A673 (cell line): ENCODE measurements around the gene CEP97. TPM values are rescaled to one million over a fixed set of nuclear protein-coding genes. Genes with fewer than 3 reads are reported as not detected.

ENCODE experiments used
- BruUV-seq: library from RNA; stranded (reverse); fragments of 400-500 nt; replicated peaks from 2 replicates; lab custom pipeline; 2021; lab: Mats Ljungman, UMichigan
- CTCF ChIA-PET: fragments of 300-600 bp; sonication (Branson Sonifier 250); formaldehyde crosslinking; loops from one replicate; lab custom pipeline; 2022; ENCODE audit warnings: antibody characterized with exemption; lab: Charles Lee
- POLR2A ChIA-PET: fragments of 300-600 bp; sonication (Branson Sonifier 250); formaldehyde crosslinking; loops from one replicate; lab custom pipeline; 2022; ENCODE audit warnings: antibody characterized with exemption; ENCODE audit not compliant: low non-redundant PET; lab: Charles Lee
- DNase-seq: peaks from one replicate; pipeline ENCODE4 v3.0.0-alpha.2; 2015; ENCODE audit warnings: low spot score
- H3K27ac ChIP-seq: fragments of 200-600 bp; sonication (generic); 2 replicates; pipeline ENCODE4 v1.5.1; 2016; ENCODE audit warnings: mixed run types, low read depth, mild to moderate bottlenecking, mixed read lengths, antibody characterized with exemption, low read length; ENCODE audit not compliant: poor library complexity, severe bottlenecking
- H3K27me3 ChIP-seq: fragments of 200-600 bp; sonication (generic); replicated peaks from 2 replicates; pipeline ENCODE4 v1.6.1; 2017; ENCODE audit warnings: mixed run types, low read depth, mild to moderate bottlenecking, mixed read lengths, antibody characterized with exemption, low read length; ENCODE audit not compliant: insufficient read depth, poor library complexity
- H3K36me3 ChIP-seq: fragments of 200-600 bp; sonication (generic); 2 replicates; pipeline ENCODE4 v1.6.1; 2016; ENCODE audit warnings: mixed run types, mild to moderate bottlenecking, mixed read lengths, antibody characterized with exemption, low read length; ENCODE audit not compliant: insufficient read depth, poor library complexity, severe bottlenecking
- H3K4me1 ChIP-seq: fragments of 200-600 bp; sonication (generic); 2 replicates; pipeline ENCODE4 v1.6.1; 2017; ENCODE audit warnings: mixed run types, mild to moderate bottlenecking, mixed read lengths, antibody characterized with exemption, low read length; ENCODE audit not compliant: insufficient read depth, poor library complexity, severe bottlenecking
- H3K4me3 ChIP-seq: fragments of 200-600 bp; sonication (generic); 2 replicates; pipeline ENCODE4 v1.5.1; 2016; ENCODE audit warnings: low read depth, mixed run types, mild to moderate bottlenecking, mixed read lengths, low read length; ENCODE audit not compliant: poor library complexity, severe bottlenecking
- H3K9me3 ChIP-seq: fragments of 200-600 bp; sonication (generic); 2 replicates; pipeline ENCODE4 v1.6.1; 2016; ENCODE audit warnings: mixed run types, low read depth, mild to moderate bottlenecking, mixed read lengths, antibody characterized with exemption, low read length; ENCODE audit not compliant: poor library complexity, severe bottlenecking
- EZH2 ChIP-seq: fragments of 200-600 bp; sonication (generic); IDR thresholded peaks from 2 replicates; pipeline ENCODE4 v1.6.1; 2017; ENCODE audit warnings: borderline replicate concordance, low read depth, mild to moderate bottlenecking, mixed read lengths, antibody characterized with exemption, low read length; ENCODE audit not compliant: poor library complexity, severe bottlenecking
- intact Hi-C: fragments of 100-400 bp; cut with micrococcal nuclease; formaldehyde crosslinking; loops from one replicate; pipeline ENCODE4 v1.10.0; 2022; ENCODE audit not compliant: unreplicated experiment
- total RNA-seq: library from RNA; stranded (reverse); gene quantifications from 2 replicates; pipeline ENCODE4 v1.2.3, GENCODE V29; 2021
- TF ChIP-seq, protein P1 (sequence below): fragments of 300-800, 200-600 bp; sonication (generic); conservative IDR thresholded peaks from 2 replicates; pipeline ENCODE4 v1.5.1; 2017; ENCODE audit warnings: low read depth, mild to moderate bottlenecking, antibody characterized with exemption, low read length, moderate library complexity, mixed read lengths

CEP97 gene
- total RNA-seq, 1 experiment from 2014 or later: 19.7 TPM

DNA sequence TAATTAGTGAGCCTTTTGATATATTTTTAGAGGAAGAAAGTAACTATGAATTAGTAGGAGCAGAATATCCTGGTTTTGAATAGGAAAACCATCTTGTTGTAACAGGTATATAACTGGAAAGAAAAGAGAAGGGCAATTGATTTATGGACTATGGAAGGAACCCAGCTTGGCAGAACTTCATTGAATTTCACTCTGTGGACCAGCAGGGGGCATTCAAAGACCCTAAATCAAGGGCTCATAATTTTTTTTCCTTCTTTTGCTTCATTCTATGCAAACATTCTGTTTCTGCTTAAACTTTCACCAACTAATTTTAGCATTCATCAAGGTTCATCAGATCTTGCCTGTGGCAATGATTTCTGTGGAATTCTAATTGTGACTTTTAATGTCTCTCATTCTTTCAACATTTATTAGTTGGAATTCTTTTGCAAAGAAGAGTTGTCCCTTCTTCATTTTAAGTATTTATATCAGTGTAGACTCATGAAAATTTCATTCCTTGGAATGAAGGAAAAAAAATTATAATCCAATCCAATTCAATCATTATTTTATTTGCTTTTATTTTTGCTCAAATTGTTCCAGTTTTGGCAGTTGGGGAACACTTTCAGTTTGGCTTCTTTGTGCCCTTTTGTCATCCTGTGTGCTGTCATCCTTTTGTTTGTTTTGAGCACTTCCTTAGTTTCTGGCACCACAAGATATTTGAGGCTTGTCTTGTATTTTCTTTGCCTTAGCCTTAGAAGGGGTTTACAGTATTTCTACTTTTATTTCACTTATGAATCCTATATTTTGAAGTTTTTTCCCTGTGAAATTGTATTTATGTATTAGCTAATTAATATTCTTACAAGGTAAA, 85.0 kb downstream of the CEP97 start:
- peak overlapping the region; percentile 26 for H3K27ac ChIP-seq
- ChIA-PET CTCF (interaction anchor here (1.6 to 4.0 kb wide), 2 partner anchors 416 to 727 kb away, joined by 8 to 30 read pairs; no protein-coding TSS in a partner anchor), POLR2A (interaction anchor here (0.6 kb wide), 1 partner anchor 85 kb away, joined by 3 read pairs; no protein-coding TSS in a partner anchor)
- no peaks in the 10 kb centered on the region for H3K27me3 ChIP-seq
- intact Hi-C loops: loop anchor here (5.0 to 10.0 kb wide), 2 partner anchors 275 to 718 kb away; no protein-coding TSS in a partner anchor
- TF ChIP-seq EZH2: no peak
- TF ChIP-seq, protein P1, sequence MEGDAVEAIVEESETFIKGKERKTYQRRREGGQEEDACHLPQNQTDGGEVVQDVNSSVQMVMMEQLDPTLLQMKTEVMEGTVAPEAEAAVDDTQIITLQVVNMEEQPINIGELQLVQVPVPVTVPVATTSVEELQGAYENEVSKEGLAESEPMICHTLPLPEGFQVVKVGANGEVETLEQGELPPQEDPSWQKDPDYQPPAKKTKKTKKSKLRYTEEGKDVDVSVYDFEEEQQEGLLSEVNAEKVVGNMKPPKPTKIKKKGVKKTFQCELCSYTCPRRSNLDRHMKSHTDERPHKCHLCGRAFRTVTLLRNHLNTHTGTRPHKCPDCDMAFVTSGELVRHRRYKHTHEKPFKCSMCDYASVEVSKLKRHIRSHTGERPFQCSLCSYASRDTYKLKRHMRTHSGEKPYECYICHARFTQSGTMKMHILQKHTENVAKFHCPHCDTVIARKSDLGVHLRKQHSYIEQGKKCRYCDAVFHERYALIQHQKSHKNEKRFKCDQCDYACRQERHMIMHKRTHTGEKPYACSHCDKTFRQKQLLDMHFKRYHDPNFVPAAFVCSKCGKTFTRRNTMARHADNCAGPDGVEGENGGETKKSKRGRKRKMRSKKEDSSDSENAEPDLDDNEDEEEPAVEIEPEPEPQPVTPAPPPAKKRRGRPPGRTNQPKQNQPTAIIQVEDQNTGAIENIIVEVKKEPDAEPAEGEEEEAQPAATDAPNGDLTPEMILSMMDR: peak; percentile 73
- no TSS peak for BruUV-seq
- H3K36me3 ChIP-seq: no peaks in the 10 kb centered on the region
- DNase-seq: peak; percentile 72
- H3K4me3 ChIP-seq: no peak overlapping the region
- H3K4me1 ChIP-seq: peaks cover 25% of the 10 kb centered on the region
- H3K9me3 ChIP-seq: no peaks in the 10 kb centered on the region

DNA sequence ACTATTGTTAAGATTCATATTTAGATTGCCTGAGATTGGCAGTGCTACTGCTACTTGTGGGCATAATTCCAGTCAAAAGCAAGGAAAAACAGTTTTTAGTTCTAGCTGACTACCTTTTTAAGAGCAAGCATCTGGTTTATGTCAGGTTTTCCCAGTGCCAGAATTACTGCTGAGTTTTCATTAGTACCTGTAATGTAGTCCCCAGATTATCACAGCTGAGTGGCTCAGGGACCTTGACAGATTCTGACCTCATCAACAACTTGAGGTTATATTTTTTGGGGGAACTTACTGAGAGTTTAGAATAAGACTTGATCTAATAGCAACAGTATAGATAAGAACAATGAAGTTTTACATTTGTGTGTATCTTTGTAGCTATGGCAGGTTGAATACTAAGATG, 85.6 kb downstream of the CEP97 start:
- peak overlapping the region; percentile 26 for H3K27ac ChIP-seq
- H3K4me1 ChIP-seq: peaks cover 31% of the 10 kb centered on the region
- H3K36me3 ChIP-seq: no peaks in the 10 kb centered on the region
- POLR2A ChIA-PET: interaction anchor here (0.6 kb wide), 1 partner anchor 85 kb away, joined by 3 read pairs; no protein-coding TSS in a partner anchor
- TF ChIP-seq, protein P1: no peak
- no peak for TF ChIP-seq EZH2
- DNase-seq: no peak
- no peak overlapping the region for H3K4me3 ChIP-seq
- intact Hi-C loops: loop anchor here (5.0 to 10.0 kb wide), 2 partner anchors 275 to 717 kb away; no protein-coding TSS in a partner anchor
- no peaks in the 10 kb centered on the region for H3K27me3 ChIP-seq
- H3K9me3 ChIP-seq: no peaks in the 10 kb centered on the region
- CTCF ChIA-PET: interaction anchor here (4.0 kb wide), 1 partner anchor 415 kb away, joined by 30 read pairs; no protein-coding TSS in a partner anchor
- no TSS peak for BruUV-seq

DNA sequence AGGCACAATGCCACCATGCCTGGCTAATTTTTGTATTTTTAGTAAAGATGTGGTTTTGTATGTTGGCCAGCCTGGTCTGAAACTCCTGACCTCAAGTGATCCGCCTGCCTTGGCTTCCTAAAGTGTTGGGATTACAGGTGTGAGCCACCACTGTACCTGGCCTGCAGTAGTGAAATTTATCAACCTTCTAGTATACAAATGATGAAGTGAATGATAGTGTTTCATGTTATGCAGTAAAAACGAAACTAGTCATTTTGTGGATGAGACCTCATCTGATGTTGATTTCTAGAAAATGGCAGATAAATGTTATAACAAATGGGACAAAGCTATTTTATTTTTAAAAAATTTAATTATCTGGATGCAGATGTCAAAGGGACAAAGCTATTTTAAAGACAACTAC, 87.5 kb downstream of the CEP97 start:
- intact Hi-C loops: loop anchor here (5.0 to 10.0 kb wide), 2 partner anchors 273 to 715 kb away; no protein-coding TSS in a partner anchor

More for the DNA sequence above, 87.5 kb downstream of the CEP97 start:
- no TSS peak for BruUV-seq
- TF ChIP-seq EZH2: no peak
- TF ChIP-seq, protein P1: no peak
- Histone ChIP-seq H3K27ac (no peak overlapping the region), H3K4me1 (peaks cover 35% of the 10 kb centered on the region), H3K36me3 (no peaks in the 10 kb centered on the region), H3K9me3 (no peaks in the 10 kb centered on the region), H3K27me3 (no peaks in the 10 kb centered on the region), H3K4me3 (no peak overlapping the region)
- ChIA-PET POLR2A (no interaction called here), CTCF (interaction anchor here (1.5 kb wide), 1 partner anchor 413 kb away, joined by 8 read pairs; no protein-coding TSS in a partner anchor)
- DNase-seq: no peak
